H4 (cell line): ENCODE data around the gene COPS2. TPM values are rescaled to one million over a fixed set of nuclear protein-coding genes. Genes with fewer than 3 reads are reported as not detected.
"Not testable (repeated sequence)": the region's sequence is repeated elsewhere in the genome, so short reads cannot be mapped to it uniquely, and the experiment has no call there.

Experiments
- DNase-seq: peaks from one replicate; pipeline ENCODE4 v3.0.0-alpha.2; 2015; ENCODE audit warnings: low spot score
- total RNA-seq: library from RNA; depleted of rRNA; stranded (reverse); fragments of >200 nt; shearing (Covaris generic); gene quantifications from 2 replicates; pipeline ENCODE4 v1.2.3, GENCODE V29; 2014; rRNA removed

The COPS2 gene
- total RNA-seq = 47.8 and 61.5 TPM in 2 replicates

- peak; percentile 95 for DNase-seq
These were observed at the start of gene COPS2 for GRCh38 chr15:49155110-49155833. TSS of gene COPS2 (minus strand) at chr15:49155599. CDS start at chr15:49155578, 21 bp downstream.

- no peak for DNase-seq
These were observed 44.9 kb upstream of the COPS2 start for GRCh38 chr15:49200347-49200746.

- DNase-seq = no peak
These were observed 44.3 kb upstream of the COPS2 start for GRCh38 chr15:49199666-49200065.

- DNase-seq = no peak
These were observed 41.5 kb upstream of the COPS2 start for GRCh38 chr15:49196856-49197255.

- no peak for DNase-seq
These were observed 36.5 kb upstream of the COPS2 start for GRCh38 chr15:49191892-49192291.

- no peak for DNase-seq
These were observed 35.2 kb upstream of the COPS2 start for GRCh38 chr15:49190586-49190985.

GRCh38 chr15:49189631-49190030 lies 34.2 kb upstream of the COPS2 start:
- DNase-seq = no peak

- no peak for DNase-seq
These were observed 33.5 kb upstream of the COPS2 start for GRCh38 chr15:49188933-49189332.

GRCh38 chr15:49187549-49188245 lies 32.3 kb upstream of the COPS2 start:
- DNase-seq = peak; percentile 6

GRCh38 chr15:49185473-49185872 lies 30.1 kb upstream of the COPS2 start:
- no peak for DNase-seq

- not testable (repeated sequence) for DNase-seq
These were observed 28.3 kb upstream of the COPS2 start for GRCh38 chr15:49183741-49184140.

- DNase-seq = no peak
These were observed 26.7 kb upstream of the COPS2 start for GRCh38 chr15:49182128-49182527.

GRCh38 chr15:49179433-49180190 lies 24.2 kb upstream of the COPS2 start:
- DNase-seq = no peak

GRCh38 chr15:49178497-49178896 lies 23.1 kb upstream of the COPS2 start:
- DNase-seq = no peak

- not testable (repeated sequence) for DNase-seq
These were observed 20.4 kb upstream of the COPS2 start for GRCh38 chr15:49175582-49176397.

- DNase-seq = no peak
These were observed 19.5 kb upstream of the COPS2 start for GRCh38 chr15:49174902-49175301.

GRCh38 chr15:49171790-49172189 lies 16.4 kb upstream of the COPS2 start:
- no peak for DNase-seq

- DNase-seq = peak; percentile 84
These were observed 14.6 kb upstream of the COPS2 start, which contains the start of gene GALK2 for GRCh38 chr15:49169880-49170597. TSS of gene GALK2 (plus strand) at chr15:49170247. CDS start at chr15:49170323, 76 bp downstream.

GRCh38 chr15:49168016-49168415 lies 12.6 kb upstream of the COPS2 start:
- DNase-seq = no peak

- no peak for DNase-seq
These were observed 9.5 kb upstream of the COPS2 start for GRCh38 chr15:49164865-49165264.

- DNase-seq = no peak
These were observed 8.3 kb upstream of the COPS2 start for GRCh38 chr15:49163678-49164077.
